Stimulated activated CD8-positive, alpha-beta memory T cell treated with anti-CD3 and anti-CD28 coated beads, Interleukin-4, amount 100 ng/mL, for 1 hour (primary cell): ENCODE measurements around the gene FBXO8.

ENCODE experiments used
- DNase-seq, 2 donors: peaks; one replicate each; pipeline ENCODE4 v3.0.0-alpha.2; 2020; ENCODE audit warnings: low read depth in 2 of 2, low spot score in 1 of 2

FBXO8 gene

GRCh38 chr4:174210952-174211490 is 72.4 kb downstream of the FBXO8 start:
- no peak for DNase-seq

GRCh38 chr4:174210354-174210753 is 73.1 kb downstream of the FBXO8 start:
- DNase-seq, result no peak

GRCh38 chr4:174209341-174209740 is 74.1 kb downstream of the FBXO8 start:
- no peak for DNase-seq

- no peak for DNase-seq
These were observed 76.1 kb downstream of the FBXO8 start for GRCh38 chr4:174207367-174207766.

GRCh38 chr4:174204164-174204831 is 79.2 kb downstream of the FBXO8 start:
- no peak for DNase-seq

GRCh38 chr4:174201871-174202270 is 81.6 kb downstream of the FBXO8 start:
- DNase-seq, result no peak

GRCh38 chr4:174199735-174200134 is 83.7 kb downstream of the FBXO8 start:
- DNase-seq, result no peak

- no peak for DNase-seq
These were observed 84.6 kb downstream of the FBXO8 start for GRCh38 chr4:174198828-174199227.

GRCh38 chr4:174198396-174198795 is 85.1 kb downstream of the FBXO8 start:
- no peak for DNase-seq

GRCh38 chr4:174193438-174194374 is 89.8 kb downstream of the FBXO8 start:
- DNase-seq, result no peak

- no peak for DNase-seq
These were observed 90.5 kb downstream of the FBXO8 start for GRCh38 chr4:174192943-174193342.

- DNase-seq, result no peak
These were observed 92.5 kb downstream of the FBXO8 start for GRCh38 chr4:174190832-174191500.

- no peak for DNase-seq
These were observed 94.0 kb downstream of the FBXO8 start for GRCh38 chr4:174189392-174190015.
